Stimulated activated CD4-positive, alpha-beta T cell treated with anti-CD3 and anti-CD28 coated beads, Interleukin-15, amount 100 ng/mL, for 1 hour (primary cell): ENCODE results near the gene ANKRD13D.
"Not testable (repeated sequence)": the region's sequence is repeated elsewhere in the genome, so short reads cannot be mapped to it uniquely, and the experiment has no call there.

Experiments
- DNase-seq, 2 donors: peaks; one replicate each; pipeline ENCODE4 v3.0.0-alpha.2; 2020; ENCODE audit warnings: low read depth in 1 of 2, low spot score in 1 of 2

ANKRD13D gene

DNA sequence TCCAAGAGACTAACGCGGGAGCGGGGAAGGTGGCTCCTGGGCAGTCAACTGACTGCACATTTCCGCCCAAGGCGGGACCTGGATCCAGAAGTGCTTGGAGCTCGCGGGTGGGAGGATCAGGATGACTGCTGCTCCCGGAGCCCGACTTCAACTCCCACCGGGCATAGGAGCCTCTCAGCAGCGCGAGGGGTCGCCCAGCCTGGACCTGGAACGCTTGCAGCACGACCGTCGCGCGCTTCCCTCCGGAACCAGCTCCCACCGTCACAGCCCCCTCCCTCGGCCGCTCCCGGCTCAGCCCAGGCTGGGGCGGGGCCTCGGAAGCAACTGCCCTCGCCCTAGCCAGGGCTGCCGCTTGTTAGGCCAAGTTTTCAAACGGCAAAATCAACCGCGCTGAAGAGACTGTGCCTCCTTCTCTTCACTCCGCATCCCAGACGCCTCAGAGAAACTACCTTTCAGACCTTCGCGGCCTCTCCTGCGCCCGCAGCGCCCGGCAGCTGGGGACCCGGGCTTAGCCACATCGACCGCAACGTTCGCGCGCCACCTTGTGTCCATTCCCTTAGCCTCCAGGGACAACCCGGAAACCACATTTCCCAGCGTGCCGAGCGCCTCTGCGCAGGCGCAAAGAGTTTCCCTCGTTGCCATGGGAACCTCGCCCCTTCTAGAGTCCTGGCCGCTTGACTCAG, 28.2 kb downstream of the ANKRD13D start:
- peak; percentile 97 for DNase-seq

DNA sequence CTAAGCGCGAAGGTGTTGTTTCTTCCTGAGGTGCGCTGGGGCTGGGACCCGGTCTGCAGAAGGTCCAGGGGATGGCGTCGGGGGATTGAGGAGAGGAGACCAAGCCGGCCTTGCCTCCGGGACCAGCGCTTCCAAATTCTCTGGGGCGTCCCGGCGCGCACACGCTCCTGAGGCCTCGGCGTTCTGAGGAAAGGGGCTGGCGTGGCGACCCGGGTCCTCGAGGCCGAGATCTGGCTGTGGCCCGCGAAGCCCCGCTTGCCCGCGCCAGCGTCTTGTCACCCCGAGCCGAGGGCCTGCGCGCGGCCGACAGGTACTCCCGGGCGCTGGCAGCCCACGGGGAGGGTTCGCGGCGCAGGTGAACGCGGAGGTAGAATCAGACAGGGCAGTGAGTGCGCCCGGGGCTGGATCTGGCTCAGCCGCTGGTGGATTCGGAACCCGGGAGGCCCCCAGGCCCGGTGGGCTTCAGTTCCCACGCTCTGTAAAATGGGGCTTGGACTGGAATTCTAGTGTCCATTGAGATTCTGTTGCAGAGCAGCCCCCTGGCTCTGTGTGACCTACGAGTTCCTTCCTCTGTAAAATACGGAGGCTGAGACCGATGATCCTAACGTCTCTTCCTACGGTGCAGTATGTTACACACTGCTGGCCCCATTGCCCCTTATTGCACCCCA, 28.9 kb downstream of the ANKRD13D start:
- no peak for DNase-seq

DNA sequence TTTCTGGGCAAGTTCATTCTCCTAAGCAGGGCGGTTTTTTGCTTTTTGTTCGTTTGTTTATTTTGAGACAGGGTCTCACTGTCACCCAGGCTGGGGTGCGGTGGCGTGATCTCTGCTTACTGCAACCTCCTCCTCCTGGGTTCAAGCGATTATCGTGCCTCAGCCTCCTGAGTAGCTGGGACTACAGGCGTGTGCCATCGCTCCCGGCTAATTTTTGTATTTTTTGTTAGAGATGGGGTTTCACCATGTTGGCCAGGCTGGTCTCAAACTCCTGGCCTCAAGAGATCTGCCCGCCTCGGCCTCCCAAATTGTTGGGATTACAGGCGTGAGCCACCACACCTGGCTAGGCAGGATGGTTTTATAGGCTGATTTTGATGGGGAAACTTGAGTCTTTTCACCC, 29.8 kb downstream of the ANKRD13D start:
- not testable (repeated sequence) for DNase-seq

DNA sequence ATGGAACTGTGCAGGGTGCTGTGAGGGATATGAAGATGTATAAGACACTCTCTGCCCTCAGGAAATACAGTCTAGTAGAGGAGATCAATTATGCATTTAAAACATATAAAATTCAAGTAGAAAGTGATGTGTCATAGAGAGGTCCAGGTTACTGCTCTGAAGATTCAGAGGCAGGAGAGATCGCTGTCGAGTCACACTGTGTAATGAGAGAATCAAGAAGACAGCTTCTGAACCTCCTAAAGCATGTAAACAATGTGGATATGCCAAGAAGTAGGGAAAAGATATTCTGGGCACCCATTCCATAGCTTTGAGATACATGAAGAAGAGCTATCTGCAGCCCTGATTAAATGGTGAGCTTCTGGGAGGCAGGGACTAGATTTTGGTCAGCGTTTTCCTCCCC, 30.9 kb downstream of the ANKRD13D start:
- DNase-seq, result no peak

DNA sequence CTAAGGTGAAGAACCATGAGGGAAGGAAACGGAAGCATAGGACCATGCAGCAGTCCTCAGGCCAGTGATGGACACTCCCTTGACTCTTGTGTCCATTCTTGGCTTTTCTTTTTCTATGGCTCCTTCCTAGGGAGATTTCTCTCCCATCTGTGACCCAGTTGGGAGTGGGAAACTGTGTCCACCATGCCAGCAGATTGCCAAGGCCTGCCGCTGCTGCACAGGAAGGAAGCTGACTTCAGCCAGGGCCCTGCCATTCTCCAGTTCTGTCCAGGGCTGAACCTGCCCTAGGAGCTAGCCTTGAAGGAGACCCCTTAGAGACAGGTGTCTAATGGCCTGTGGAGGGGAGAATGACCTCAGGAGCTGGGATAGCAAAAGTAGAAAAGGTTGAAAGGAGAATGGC, 31.6 kb downstream of the ANKRD13D start:
- no peak for DNase-seq

DNA sequence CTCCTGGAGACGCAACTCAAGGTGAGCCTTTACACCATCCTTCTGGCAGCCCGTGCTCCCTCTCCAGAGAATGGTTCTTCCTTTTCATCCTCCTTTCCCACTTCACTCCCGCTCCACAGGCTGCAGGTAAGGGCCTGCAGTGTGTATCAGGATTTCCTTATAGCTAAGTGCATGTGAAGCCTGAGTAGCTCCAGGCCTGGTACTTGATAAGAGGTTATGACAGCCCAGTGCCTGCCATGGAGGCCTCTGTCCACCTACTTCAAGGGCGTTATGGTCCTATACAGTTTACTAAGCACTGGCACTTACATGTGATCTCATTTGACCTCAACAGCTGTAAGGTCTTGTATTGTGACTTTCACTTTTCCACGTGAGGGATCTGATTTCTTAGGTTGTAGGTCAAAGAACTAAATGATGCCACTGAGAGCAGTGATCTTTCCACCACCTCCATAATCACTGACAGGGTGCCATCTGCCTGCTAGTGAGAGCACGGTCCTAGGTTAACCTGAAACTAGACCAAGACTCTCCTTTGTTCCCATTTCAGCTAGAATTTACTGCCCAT, 32.3 kb downstream of the ANKRD13D start:
- DNase-seq, result no peak

DNA sequence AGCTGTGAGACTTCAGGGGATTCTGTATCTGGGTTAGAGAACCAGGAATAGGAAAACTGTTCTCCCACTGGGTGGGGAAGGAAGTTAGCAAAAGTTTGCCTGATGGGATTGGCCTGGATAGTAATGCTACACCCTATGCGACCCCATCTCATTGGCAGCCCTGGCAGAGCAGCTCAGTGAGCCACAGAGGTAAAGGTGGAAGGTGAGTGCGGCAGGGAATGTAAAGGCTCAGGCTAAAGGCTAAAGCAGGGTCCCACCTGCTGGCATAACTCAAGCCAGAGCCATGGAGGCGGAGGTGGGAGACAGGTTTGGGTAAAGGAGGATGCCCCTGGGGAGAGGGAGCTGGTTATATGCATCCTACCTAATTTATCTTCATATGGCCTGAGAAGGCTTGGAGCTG, 32.9 kb downstream of the ANKRD13D start:
- no peak for DNase-seq

DNA sequence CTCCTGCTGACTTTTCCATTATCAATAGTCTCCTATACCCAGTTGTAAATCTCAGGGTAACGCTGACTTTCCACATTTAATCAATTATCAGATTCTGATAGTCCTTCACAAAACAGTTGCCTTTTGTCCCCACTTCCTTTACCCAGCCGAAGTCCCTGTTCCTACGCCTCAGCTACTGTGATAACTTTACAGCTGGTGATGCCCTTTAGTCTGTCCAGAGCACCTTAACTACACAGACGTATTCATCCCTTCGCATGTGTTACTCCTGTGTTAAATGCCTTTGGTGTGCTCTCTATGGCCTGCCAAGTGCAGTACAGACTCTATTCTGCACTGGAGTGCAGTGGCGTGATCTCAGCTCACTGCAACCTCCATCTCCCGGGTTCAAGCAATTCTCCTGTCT, 34.4 kb downstream of the ANKRD13D start:
- no peak for DNase-seq

DNA sequence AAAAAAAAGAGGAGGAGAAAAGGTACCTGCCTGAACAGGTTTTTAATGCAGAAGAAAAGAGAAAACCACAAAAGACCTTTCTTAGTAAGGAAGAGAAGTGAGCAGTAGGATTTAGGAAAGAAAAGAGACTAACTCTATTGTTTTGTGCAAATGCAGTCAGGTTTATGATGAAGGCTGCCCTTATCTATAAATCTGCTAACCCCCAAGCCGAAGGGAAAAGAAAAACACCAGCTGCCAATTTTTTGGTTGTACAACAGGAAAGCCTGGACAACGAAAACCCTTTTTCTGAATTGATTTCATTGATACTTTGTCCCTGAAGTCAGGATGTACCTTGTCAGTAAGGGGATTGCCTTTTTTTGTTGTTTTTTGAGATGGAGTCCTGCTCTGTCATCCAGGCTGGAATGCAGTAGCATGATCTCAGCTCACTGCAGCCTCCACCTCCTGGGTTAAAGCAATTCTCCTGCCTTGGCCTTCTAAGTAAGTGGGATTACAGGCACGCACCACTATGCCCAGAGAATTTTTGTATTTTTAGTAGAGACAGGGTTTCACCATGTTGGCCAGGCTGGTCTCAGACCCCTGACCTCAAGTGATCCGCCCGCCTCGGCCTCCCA, 43.1 kb downstream of the ANKRD13D start:
- no peak for DNase-seq

DNA sequence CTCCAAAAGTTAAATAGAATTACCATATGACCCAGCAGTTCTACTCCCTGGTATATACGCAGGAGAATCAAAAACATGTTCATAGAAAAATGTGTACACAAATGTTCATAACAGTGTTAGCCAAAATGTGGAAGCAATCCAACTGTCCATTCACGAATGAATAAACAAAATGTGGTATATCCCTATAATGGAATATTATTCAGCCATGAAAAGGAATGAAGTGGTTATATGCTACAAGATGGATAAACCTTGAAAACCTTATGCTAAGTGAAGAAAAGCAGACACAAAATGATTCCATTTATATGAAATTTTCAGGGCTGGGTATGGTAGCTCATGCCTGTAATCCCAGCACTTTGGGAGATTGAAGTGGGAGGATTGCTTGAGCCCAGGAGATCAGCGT, 48.2 kb downstream of the ANKRD13D start:
- no peak for DNase-seq

DNA sequence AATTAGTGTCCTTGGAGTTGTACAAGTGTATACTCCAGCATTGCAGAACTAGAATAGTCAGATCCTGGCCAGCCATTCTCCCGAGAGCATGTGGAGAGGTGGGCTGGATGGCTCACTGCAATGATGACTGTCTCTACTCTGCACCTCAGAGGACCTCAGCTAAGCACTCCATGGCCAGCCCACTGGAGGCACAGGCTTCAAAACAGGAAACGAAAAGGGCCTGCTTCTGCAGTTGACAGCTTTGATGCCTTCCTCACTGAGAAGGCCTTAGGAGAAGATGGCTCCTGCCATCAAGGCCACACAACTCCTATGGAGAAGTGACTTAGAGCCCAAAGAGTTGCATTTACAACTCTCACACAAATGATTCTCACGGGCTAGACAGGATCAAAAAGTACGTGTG, 55.2 kb downstream of the ANKRD13D start:
- no peak for DNase-seq

DNA sequence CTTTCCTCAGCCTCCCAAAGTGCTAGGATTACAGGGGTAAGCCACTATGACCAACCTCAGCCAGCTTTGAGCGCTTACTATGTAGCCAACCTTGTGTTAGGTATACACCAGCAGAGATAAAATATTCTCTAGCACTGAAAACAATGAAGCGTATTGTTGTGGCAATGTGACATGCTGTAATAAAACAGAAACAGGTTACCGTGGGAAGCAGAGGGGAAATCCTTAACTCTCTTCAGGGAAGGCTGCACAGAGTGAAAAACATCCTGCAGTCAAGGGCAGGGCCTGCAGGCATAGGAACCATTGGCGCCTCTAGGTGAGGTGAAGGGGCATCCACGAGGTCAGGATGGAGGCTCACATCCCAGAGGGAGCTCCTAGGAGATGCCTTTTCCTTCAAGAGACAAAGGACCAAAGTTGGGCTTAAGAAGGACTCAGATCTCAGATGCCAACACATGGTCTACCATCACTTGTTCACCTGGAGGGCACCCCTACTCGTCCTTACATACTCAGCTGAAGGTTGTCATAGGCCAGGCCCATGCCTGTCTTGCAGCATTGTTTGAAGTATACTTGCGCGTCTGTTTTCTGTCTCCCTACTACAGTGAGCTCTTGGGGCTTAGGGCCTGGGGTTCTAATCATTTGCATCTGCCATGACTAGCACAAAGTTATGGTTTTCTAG, 56.3 kb downstream of the ANKRD13D start:
- no peak for DNase-seq

DNA sequence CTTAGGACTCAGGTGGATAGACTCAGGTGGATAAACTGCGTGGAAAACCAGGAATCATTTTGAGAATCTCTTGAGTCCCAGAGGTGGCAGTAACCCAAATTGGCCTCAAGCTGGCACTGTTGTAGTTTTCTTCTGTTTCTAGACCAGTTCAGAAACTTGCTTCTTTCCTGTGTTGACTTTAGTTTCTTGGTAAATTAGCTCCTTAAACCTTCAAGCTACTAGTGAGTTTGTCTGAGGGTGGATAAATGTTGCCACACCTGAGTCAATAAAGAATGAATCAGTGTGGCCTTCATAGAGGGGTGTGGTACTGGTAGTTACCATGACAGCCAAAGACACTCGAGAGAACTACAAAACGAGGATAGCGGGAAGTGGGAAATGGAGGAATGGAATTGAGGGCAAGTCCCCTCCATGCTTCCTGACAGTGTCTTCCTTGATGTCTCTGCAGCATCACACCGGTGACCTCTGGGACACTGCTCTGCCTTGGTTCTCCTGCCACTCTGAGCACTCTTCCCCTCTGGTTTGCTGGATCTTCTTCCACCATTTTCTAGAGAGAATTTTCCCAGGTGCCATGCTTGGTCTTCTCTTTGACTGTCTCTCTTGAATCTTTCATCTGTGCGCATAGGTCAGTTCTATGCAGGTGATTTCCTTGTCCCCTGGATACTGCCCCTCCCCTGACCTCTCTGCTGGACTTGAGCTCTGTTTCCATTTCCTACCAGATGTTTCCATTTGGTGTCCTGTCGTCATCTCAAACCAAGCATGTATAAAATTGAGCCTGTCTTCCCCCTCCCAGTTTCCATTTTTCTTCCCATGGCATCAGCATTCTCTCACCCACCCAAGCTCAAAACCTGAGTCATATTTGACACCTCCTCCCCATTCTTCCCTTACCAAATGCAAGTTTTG, 57.1 kb downstream of the ANKRD13D start:
- DNase-seq, result no peak

DNA sequence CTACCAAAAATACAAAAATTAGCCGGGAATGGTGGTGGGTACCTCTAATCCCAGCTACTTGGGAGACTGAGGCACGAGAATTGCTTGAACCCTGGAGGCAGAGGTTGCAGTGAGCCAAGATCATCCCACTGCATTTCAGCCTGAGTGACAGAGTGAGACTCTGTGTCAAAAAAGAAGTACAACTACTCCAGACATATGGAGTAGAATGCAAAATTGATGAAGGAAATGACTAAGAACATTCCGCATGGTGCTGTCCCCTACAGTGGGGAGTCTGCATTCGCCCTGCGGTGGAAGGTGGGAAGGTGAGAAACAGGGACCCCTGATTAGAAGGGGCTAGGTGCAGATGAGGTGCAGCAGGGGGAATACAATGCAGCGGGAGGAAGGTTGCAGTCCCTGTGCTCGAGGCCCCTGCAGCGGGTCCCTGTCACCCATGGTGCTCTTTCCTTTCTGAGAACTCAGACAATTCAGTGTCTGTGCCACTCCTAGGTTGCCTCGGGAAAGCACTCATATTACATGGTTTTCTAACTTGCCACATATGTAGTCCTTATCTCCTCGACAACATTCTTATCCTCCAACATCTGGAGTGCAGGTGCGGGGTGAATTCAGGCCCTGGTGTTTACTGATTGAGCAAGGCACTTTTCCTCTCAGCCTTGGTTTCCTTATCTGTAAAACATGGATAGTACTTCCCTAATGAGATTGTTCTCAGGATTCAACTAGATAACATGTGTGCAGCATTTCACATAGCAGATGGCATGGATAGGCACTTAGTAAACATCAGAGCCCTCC, 59.1 kb downstream of the ANKRD13D start:
- DNase-seq, result no peak

DNA sequence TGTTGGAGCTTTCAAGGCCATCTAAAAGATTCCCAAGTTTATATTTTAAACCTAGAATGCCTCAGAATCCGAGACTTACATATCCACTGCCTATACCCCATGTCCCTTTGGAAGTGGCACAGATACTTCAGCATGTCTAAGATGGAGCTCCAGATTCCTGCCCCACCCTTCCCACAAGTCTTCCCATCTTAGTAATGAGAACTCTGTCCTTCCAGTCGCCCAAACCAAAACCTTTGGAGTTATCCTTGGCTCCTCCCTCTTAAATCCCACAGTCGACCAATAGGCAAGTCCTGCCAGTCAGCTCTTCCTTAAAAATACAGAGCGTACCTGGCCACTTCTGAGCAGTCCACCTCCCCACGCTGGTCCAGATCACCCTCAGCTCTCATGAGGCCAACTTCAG, 59.9 kb downstream of the ANKRD13D start:
- DNase-seq, result no peak

DNA sequence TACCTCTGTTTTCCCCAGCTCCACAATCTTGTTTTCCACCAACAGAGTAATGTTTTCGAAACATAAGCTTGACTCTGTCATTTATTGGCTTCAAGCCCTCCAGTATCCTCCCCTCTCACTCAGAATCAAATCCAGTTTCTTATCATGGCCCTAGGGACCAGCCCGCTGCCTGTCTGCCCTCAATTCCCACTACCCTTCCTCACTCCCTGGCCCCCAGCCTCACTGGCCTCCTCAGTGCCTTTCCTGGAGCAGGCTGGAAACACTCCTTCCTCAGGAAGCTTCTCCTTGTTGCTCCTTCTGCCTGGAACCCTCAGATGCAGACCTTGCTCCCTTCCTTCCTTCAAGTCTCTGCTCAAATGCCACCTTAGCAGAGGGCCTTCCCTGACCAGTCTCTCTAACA, 60.4 kb downstream of the ANKRD13D start:
- no peak for DNase-seq

DNA sequence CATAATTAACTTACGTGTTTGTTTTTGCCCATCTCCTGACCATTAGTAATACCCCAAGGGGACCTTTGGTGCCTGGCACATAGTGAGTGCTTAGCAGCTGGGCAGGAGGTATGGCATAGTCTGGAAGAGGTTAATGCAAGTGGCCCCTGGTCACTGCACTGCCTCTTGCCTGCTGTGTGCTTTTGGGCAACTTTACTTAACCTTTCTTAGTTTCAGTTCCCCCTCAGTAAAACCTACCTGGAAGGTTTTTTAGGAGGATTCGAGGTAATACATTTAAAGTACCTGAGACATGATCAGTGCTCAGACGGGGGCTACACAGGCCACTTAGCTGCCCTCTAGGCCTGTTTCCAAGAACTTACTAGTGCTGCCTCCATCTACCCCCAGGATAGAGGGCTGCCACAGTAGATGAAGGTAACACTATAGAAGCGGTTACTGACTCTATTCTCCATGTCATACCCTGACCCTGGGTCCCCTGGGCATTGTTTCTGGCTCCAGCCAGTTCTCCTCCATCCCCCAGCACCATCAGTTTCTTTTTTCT, 60.9 kb downstream of the ANKRD13D start:
- no peak for DNase-seq

DNA sequence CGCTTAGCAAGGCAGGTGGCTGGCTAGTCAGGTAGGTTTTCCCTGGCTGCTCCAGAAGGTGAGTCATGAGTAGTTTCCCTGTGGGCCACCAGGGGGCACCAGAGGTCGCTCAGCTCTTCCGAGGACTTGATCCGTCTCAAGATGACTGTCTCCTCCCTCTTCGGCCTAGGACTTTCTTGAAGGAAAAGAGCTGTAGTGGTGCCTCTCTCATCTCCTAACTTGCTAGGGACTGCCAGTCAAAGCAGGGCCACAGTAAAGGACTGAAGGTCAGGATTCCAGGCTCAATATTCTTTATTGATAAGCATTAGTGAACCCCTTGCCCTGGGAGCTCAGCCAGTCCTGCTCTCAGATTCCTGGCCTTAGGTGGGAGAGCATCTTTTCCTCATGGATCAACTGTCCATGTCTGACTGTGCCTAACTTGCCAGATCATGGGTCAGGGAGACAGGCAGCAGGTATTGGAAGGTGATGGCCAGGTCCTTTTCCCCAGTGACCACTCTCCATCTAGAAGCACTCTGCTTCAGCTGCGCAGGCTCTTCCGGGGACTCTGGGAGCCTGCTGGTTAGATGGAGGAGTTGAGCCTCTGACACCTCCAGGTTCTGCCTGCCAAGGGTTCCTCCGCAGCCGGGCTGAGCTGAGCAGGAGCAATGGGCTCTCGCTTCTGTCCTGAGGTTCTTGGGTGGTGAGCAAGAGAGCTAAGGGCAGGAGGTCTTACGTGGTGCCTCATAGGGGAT, 62.3 kb downstream of the ANKRD13D start:
- peak; percentile 40 to 56 for DNase-seq
